Panc1 (cell line): ENCODE measurements around the gene CERS1.

Experiments
- CTCF ChIP-seq: fragments of 450-650 bp; IDR thresholded peaks from 2 replicates; pipeline ENCODE4 v1.5.1; 2017; ENCODE audit warnings: mild to moderate bottlenecking
- POLR2AphosphoS5 ChIP-seq: IDR thresholded peaks from 2 replicates; pipeline ENCODE4 v1.6.1; 2012; ENCODE audit warnings: mild to moderate bottlenecking, low read depth, low read length, moderate library complexity
- TCF7L2 ChIP-seq: IDR thresholded peaks from 2 replicates; pipeline ENCODE4 v1.6.1; 2011; ENCODE audit warnings: mild to moderate bottlenecking, low read depth, low read length, inconsistent platforms
- TF ChIP-seq, protein P1 (sequence below), 2 experiments: IDR thresholded peaks; 2 replicates each; pipeline ENCODE4 v1.6.1; 2011 to 2012; ENCODE audit warnings: low read depth in 2 of 2, control low read depth in 1 of 2, low read length in 1 of 2, mild to moderate bottlenecking in 1 of 2, moderate library complexity in 1 of 2; ENCODE audit not compliant: insufficient read depth in 1 of 2

GRCh38 chr19:18830488-18830887 is 65.5 kb downstream of the CERS1 start:
- TF ChIP-seq CTCF (no peak), POLR2AphosphoS5 (no peak), TCF7L2 (no peak)
- TF ChIP-seq, protein P1, sequence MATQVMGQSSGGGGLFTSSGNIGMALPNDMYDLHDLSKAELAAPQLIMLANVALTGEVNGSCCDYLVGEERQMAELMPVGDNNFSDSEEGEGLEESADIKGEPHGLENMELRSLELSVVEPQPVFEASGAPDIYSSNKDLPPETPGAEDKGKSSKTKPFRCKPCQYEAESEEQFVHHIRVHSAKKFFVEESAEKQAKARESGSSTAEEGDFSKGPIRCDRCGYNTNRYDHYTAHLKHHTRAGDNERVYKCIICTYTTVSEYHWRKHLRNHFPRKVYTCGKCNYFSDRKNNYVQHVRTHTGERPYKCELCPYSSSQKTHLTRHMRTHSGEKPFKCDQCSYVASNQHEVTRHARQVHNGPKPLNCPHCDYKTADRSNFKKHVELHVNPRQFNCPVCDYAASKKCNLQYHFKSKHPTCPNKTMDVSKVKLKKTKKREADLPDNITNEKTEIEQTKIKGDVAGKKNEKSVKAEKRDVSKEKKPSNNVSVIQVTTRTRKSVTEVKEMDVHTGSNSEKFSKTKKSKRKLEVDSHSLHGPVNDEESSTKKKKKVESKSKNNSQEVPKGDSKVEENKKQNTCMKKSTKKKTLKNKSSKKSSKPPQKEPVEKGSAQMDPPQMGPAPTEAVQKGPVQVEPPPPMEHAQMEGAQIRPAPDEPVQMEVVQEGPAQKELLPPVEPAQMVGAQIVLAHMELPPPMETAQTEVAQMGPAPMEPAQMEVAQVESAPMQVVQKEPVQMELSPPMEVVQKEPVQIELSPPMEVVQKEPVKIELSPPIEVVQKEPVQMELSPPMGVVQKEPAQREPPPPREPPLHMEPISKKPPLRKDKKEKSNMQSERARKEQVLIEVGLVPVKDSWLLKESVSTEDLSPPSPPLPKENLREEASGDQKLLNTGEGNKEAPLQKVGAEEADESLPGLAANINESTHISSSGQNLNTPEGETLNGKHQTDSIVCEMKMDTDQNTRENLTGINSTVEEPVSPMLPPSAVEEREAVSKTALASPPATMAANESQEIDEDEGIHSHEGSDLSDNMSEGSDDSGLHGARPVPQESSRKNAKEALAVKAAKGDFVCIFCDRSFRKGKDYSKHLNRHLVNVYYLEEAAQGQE (IDR thresholded peaks at IDR 0.05; ENCODE audit: insufficient read depth in 1 of 2, low read depth in 2 of 2, low read length in 1 of 2), result no peak
